Endometrium (tissue), 2 donors: Measurements from ENCODE around the gene DOK4.

ENCODE experiments used
- FAIRE-seq: peaks from 2 replicates; lab custom pipeline; 2012; peaks lifted over from hg19 to GRCh38; lab: Jason Lieb, UNC
- donor health status: control.
- donor health status: control.

The DOK4 gene

DNA sequence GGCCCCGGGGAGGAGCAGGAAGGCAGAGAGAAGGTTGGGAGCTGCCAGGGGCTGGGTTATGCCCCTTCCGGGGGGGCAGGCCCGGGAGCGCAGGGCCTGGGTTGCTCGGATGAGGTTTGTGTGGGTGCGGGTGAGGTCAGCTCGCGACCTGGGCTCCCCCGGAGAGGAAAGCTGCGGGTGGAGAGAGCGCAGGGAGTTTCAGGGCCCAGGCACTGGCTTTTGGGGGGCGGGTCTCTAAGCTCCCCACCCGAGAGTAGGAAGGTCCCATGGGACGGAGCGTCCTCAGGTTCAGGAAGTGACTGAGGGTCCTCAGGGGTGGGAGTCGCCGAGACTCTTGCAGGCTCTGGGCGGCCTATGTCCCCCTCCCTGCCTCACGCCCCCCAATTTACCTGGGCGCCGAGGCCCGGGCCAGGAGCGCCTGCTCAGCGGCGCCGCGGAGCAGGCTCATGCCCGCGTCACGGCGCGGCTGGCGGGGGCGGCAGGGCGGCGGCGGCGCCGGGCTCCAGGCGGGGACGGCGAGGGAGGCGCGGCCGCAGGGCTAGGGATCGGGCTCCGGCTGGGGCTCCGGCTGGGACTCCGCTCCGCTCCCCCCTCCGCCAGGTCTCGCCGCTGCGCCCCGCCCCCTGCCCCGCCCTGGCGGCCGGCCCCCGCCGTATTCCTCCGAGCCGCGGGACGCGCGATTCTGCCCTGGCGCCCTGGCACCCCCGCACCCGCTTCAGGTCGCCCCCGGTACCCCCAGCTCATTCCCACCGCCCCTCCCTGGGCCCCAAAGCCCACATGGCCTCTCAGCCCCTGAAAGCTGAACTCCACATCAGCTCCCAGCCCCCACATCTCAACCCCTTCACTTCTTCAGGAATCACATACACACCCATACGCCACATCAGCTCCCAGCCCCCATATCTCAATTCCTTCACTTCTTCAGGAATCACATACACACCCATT, at the start of gene DOK4:
DOK4 (minus strand) TSS at position 578 of the 942 bp plus-strand sequence. CDS start 6,986 bp downstream, outside the sequence.
- FAIRE-seq, result no peak

GRCh38 chr16:57535680-57536305, 49.5 kb upstream of the DOK4 start:
- no peak for FAIRE-seq

DNA sequence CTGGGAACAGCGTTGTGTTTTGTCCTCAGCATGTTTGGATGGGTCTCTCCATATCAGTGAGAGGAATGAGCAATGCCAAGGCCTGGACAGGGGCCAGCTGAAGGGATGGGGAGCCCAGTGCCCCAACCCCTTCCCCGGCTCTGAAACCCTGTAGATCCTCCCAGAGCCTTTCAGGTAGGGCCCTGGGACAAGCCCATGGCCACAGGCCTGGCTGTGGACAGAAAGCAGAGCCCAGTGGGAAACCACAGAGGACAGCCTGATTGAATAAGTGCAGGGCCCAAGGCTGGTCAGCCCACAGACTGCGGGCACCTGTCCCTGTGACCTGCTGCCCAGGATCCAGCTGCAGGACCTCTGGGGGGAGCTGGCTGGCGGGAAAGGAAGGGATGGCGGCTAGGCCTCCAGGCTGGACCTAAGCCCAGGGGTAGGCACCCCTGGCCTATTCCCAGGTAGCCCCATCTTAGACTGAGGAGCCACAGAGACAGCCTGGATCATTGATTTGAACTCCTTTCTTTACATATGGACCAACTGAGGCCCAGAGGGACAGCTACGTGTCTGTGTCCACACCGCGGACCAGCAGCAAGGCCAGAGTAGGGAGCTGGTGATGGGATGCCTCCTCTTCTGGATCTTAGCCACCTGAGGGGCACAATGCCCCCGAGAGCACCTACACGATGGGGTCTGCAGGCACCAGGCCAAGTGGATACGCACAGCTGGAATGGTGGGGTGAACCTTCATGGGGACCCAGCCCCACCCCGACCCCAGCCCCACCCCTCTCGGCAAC, 48.8 kb upstream of the DOK4 start:
- FAIRE-seq, result no peak

DNA sequence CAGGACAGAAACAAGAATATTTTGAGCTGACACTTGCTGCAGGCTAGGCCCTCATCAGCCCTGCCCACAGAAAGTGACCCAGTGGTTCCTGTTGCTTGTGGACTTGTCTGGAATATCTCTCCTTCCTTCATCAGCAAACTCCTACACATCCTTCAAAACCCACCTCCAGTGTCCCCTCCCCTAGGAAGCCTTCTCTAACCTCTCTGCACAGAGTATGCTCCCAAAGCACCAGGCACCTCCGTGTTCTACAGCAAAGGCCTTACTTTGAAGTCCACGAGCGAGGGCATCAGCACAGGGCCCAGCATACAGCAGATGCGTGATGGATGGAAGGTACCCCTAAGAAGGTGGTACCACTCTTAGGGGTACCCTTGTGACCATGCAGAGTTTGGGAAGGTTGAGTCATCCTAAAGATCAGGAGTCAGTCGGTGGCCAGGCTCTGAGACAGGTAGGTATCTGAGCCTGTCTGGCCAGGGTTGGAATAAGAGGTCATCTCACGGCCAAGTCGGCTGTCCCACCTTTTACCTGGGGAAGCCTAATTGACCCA, 48.1 kb upstream of the DOK4 start:
- no peak for FAIRE-seq

GRCh38 chr16:57533431-57534336, 47.4 kb upstream of the DOK4 start:
- FAIRE-seq, result no peak

DNA sequence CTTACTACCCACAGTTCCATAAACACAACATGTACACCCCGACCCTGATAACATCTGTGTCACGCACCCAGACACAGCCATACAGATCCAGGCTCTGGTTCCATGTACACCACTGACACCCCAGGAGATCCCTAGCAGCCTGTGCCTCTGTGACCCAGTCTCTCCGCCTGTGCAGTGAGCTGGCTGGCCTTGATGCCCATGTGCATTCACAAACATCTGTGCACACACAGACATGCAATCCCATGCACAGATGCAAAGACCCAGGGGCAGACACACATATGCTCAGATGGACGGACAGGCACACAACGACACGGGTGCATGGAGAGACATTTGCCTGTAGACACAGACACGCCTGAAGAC, 46.0 kb upstream of the DOK4 start:
- FAIRE-seq, result no peak

DNA sequence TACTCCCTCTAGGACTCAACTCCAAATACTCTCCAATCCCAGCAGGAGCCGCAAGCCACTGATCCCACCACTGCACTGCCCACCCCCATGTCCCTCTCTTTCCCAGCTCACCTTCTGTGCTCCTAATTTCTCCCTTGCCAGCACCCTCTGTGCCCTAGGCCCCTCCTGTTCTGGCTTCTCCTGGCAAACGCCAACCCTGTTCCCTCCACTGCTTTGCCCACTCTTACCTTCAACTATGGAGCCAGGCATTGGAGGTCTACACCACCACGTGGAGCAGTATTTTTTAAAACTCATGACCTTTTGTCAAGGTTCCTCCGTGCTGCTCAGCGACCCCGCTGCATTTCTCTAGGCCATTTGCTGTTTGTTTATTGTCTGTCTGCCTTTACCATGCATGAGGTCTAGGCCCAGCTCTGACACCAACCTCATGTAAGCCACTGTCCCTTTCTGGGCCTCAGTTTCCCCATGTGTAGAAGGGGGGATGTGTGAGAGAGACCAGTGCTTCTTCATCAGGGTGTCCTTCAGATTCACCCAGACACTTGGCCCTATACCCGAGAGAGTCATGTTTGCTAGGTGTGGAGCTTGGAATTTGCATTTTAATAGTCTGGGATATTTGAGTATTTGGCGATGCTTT, 45.5 kb upstream of the DOK4 start:
- FAIRE-seq, result no peak

- no peak for FAIRE-seq
These were observed 44.9 kb upstream of the DOK4 start for GRCh38 chr16:57531253-57531575.

DNA sequence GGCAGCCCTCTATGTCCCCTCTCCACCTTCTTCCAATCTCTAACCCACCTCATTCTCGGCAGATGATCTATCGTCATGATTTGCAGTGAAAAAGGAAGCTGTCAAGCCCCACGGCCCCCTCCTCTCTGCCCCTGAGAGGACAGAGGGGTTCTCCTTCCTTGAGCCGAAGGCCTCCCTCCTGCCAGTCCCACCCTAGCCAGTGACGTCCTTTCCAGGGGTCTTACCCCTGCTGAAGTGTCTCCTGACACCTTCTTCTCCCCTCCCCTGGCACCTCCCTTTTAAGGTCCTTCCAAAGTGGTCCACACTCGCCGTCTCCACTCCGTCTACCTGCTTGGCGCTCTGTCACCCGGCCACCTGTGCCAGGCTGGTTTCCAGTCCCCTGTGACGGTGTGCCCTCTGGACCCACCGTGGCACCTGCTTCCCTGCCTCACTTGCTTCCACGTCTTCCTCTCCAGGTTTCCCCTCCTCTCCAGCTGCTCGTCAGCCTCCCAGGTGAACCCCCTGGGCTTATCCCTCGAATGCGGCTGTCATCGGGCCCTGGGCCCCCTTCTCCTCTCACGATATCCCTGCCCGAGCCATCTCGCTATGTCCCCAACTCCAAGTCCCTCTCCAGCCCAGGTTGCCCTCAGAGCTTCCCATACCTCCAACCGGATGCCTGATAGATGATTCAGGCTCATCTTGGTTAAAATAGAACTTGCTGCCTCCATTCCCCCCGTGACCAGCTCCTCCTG, 44.4 kb upstream of the DOK4 start:
- no peak for FAIRE-seq

GRCh38 chr16:57530104-57530521, 43.8 kb upstream of the DOK4 start:
- FAIRE-seq, result no peak

- FAIRE-seq, result no peak
These were observed 43.3 kb upstream of the DOK4 start for GRCh38 chr16:57529391-57530103.

DNA sequence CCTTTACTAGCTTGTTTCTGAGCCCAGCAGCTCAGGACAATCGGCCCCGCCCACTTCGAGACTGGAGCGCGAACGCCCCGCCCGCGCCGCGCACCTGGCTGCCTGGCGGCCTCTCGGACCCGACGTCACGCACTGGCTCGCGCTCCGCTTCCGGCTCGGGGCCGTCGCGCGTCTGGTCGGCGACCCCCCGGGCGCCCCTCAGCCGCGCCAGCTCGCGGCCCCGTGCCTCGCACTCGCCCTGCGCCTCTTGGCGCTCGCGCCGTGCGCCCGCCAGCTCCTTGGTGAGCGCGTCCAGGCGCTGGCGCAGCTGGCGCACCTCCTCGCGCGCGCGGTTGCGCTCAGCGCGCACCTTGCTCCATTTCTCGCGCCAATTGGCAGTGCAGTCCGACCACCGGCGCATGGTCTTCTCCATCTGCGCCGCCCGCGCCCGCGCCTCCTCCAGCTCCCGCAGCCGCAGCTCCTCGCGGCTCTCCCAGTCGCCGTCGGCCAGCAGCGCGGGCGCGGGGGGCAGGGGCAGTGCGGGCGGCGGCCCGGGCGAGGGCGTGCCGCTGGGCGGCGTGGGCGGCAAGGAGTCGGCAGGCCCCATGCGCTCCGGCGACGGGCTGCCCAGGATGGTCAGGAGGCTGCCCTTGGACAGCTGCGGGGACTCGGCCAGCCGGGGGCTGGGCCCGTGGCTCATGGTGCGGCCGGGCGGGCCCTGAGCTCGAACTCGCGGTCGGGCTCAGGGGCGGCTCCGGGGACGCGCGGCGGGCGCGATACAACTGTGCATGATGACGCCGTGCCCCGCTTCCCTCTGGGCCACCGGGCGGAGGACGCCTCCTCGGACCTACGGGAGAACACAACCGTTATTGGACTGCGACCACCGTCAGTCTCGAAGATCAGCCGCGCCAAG, 42.5 kb upstream of the DOK4 start:
- FAIRE-seq, result no peak

DNA sequence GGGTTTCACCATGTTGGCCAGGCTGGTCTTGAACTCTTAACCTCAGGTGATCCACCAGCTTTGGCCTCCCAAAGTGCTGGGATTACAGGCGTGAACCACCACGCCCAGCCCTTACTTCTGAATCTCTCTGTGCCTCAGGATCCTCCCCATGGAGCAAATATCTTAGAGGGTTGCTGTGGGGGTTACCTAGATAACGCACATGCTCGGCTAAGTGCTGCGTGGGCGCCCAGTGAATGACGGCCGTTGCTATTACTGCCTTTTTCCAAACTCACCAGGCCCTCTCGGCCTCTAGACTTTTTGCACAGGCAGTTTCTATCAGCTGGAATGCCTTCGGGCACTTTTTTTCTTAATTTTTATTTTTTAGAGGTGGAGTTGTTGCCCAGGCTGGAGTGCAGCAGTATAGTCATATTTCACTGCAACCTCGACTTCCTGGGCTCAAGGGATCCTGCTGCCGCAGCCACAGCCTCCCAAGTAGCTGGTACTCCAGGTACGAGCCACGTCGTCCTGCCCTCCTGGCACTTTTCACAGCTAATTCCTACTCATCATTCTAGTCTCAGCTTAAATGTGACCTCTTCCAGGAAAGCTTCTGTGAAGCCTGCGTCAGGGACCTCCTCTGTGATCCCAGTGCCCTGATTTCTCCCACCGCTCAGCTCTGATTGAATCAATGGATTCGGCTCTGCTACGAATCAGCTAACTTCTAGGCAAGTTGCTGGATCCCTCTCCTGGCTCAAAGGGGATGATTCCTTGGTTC, 41.5 kb upstream of the DOK4 start:
- FAIRE-seq, result no peak

DNA sequence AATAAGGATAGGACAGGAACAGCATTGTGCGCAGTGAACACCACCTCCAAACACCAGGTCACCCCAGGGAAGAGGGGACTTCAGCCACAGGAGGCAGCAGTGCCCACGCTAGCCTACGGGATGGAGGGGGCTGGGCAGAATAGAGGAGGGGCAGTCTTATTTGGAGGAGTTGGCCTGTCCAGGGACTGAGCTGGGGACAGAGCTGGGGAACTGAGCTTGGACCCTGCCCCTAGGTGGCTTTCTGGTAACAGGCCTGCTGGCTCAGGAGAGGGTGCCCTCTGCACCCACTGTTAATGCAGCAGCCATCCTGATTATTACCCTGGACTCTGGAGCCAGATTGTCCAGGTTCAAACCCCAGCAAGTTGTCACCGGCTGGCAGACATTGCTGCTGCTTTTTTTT, 40.7 kb upstream of the DOK4 start:
- FAIRE-seq, result no peak

DNA sequence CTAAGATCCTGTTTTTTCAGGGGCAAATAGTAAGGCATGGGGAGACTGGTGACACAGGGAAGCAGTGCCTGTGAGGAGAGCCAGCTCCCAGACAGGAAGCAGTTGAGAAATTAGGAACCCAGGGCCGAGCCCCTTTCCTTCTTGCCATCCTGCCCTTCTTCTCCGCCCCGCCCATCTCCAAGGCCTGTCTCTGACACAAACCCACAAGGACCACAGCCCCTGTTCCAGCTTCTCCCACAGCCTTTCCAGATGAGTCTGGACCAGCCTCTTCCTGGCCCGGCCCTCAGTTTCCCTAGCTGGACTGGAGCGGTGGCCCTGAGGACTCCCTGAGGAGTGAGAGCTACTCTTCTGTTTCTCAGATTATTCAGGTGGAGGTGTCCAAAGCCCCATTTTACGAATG, 40.2 kb upstream of the DOK4 start:
- FAIRE-seq, result no peak

DNA sequence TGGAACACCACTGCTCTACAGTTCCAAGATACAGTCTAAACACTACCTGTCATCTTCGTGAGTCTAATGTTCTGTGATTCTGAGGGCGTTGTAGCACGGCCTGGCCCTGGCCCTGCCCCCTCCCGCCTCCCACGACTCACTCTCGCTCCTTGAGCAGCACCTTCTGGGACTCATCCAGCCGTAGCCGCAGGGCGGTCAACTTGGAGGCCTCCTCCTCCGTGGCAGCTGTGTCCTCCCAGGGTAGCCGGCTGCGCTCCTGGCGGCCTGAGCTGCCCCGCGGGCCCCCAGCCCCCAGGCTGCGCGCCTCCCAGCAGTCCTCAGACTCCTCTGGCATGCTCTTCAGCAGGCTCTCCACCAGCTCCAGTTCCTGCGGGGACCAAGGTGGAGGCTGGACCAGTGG, 39.5 kb upstream of the DOK4 start:
- FAIRE-seq, result no peak

- FAIRE-seq, result no peak
These were observed 36.7 kb upstream of the DOK4 start for GRCh38 chr16:57522960-57523359.

DNA sequence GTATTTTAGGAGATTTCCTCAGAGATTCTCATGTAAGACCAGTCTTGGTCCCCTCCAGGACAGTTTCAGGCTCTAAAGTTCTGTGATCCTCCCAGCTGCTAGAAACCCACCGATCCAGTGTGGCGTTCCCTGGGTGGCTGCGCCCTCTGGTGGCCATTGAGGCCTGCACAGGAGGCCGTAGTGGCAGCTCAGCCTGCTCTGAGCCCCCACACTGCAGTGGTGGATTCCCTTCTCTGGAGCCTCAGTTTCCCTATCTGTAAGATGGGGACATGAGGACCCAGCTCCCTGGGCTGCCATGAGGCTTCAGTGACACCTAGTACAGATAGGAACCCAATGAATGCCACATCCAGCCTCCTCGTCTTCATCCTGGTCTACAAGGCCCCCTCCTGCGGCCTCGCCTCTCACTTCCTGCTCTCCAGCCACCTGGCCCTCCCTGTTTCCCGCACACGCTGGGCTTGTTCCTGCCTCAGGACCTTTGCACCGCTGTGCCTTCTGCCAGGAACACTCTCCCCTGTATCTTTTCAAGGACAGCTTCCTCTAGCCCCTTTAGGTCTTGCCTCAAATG, 33.6 kb upstream of the DOK4 start:
- no peak for FAIRE-seq
